Body of pancreas (tissue), 4 donors: ENCODE results near the gene PARL.

Experiments used
- POLR2A ChIP-seq, 3 donors: fragments of 450-650 bp; IDR thresholded peaks; one replicate each; pipeline ENCODE4 v1.6.1; 2016; ENCODE audit warnings: antibody characterized with exemption in 3 of 3, mild to moderate bottlenecking in 2 of 3
- TF ChIP-seq, protein P1 (sequence below), 7 experiments: fragments of 450-650 bp in 4 of 7; fragments of 200-600 bp in 3 of 7; sonication (generic) in 3 of 7; IDR thresholded peaks; one replicate each; pipeline ENCODE4 v1.5.1; 2016 to 2019; ENCODE audit warnings: antibody characterized with exemption in 7 of 7

DNA sequence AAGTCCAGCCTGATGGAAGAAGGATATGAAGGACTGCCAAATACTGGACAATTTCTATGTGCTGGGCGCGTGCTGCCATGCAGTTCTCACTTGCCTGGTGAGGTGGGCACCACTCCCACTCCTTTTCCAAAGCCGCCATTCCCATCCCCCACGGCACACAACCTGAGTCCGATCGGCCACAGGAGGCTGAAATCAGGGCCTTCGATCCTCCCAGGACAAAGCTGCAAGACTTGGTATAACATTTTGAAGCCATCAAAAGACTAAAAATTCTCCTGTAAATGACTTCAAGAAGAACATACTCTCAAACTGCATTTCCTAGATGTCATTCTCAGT, 56.2 kb downstream of the PARL start:
- TF ChIP-seq, protein P1, sequence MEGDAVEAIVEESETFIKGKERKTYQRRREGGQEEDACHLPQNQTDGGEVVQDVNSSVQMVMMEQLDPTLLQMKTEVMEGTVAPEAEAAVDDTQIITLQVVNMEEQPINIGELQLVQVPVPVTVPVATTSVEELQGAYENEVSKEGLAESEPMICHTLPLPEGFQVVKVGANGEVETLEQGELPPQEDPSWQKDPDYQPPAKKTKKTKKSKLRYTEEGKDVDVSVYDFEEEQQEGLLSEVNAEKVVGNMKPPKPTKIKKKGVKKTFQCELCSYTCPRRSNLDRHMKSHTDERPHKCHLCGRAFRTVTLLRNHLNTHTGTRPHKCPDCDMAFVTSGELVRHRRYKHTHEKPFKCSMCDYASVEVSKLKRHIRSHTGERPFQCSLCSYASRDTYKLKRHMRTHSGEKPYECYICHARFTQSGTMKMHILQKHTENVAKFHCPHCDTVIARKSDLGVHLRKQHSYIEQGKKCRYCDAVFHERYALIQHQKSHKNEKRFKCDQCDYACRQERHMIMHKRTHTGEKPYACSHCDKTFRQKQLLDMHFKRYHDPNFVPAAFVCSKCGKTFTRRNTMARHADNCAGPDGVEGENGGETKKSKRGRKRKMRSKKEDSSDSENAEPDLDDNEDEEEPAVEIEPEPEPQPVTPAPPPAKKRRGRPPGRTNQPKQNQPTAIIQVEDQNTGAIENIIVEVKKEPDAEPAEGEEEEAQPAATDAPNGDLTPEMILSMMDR (IDR thresholded peaks at IDR 0.05): no peak
- TF ChIP-seq POLR2A (IDR thresholded peaks at IDR 0.05): no peak
